Keratinocyte (primary cell): ENCODE data around the gene ZNF365.

Experiments used
- CTCF ChIP-seq, 3 experiments: IDR thresholded peaks in 1 of 3; conservative IDR thresholded peaks in 1 of 3; optimal IDR thresholded peaks in 1 of 3; 2 replicates in 2 of 3; 3 replicates in 1 of 3; pipeline versions ENCODE3 to v1.5.1; 2011; ENCODE audit warnings: low read length in 3 of 3, mild to moderate bottlenecking in 3 of 3, moderate library complexity in 2 of 3, control low read depth in 1 of 3, inconsistent platforms in 1 of 3; ENCODE audit not compliant: insufficient read depth in 2 of 3; ENCODE audit errors: extremely low read depth in 1 of 3
- EZH2 ChIP-seq: IDR thresholded peaks from one replicate; pipeline ENCODE4 v1.6.1; 2012; ENCODE audit warnings: inconsistent platforms, mild to moderate bottlenecking, low read length, moderate library complexity

GRCh38 chr10:62388328-62388727 is 14.2 kb downstream of the ZNF365 start:
- TF ChIP-seq CTCF (optimal IDR thresholded peaks at IDR 0.05 in 1 of 3, IDR thresholded peaks at IDR 0.05 in 1 of 3, conservative IDR thresholded peaks at IDR 0.05 in 1 of 3; ENCODE audit: extremely low read depth in 1 of 3, insufficient read depth in 2 of 3, low read length in 3 of 3): no peak
- TF ChIP-seq EZH2: no peak
